SKM-1 treated with dmso at 0.1 percent for 144 hours (cell line): Measurements from ENCODE around the gene SIRPB2.

Experiments
- DNase-seq: peaks from one replicate; lab custom pipeline; 2025; ENCODE audit not compliant: unreplicated experiment; lab: John Stamatoyannopoulos, UW

SIRPB2 gene

GRCh38 chr20:1472556-1473245, 18.5 kb downstream of the SIRPB2 start:
- peak; percentile 52 for DNase-seq

GRCh38 chr20:1471242-1471641, 20.0 kb downstream of the SIRPB2 start:
- DNase-seq = no peak

- DNase-seq = no peak
Observed at GRCh38 chr20:1469925-1470571, 21.2 kb downstream of the SIRPB2 start.

GRCh38 chr20:1469306-1469905, 21.8 kb downstream of the SIRPB2 start:
- no peak for DNase-seq

GRCh38 chr20:1468117-1468624, 23.0 kb downstream of the SIRPB2 start:
- no peak for DNase-seq

GRCh38 chr20:1467355-1468116, 23.7 kb downstream of the SIRPB2 start:
- peak; percentile 77 for DNase-seq

GRCh38 chr20:1467082-1467354, 24.2 kb downstream of the SIRPB2 start:
- DNase-seq = no peak

GRCh38 chr20:1466211-1467081, 24.8 kb downstream of the SIRPB2 start, which contains the start of gene NSFL1C:
Gene NSFL1C (minus strand): TSS chr20:1466849. CDS start chr20:1466824, 25 bp downstream.
- DNase-seq = peak; percentile 72

- no peak for DNase-seq
Observed at GRCh38 chr20:1465470-1466210, 25.6 kb downstream of the SIRPB2 start.

GRCh38 chr20:1463971-1464570, 27.1 kb downstream of the SIRPB2 start:
- no peak for DNase-seq

GRCh38 chr20:1462834-1463233, 28.4 kb downstream of the SIRPB2 start:
- DNase-seq = no peak

GRCh38 chr20:1462001-1462400, 29.2 kb downstream of the SIRPB2 start:
- no peak for DNase-seq

- DNase-seq = no peak
Observed at GRCh38 chr20:1460275-1460674, 30.9 kb downstream of the SIRPB2 start.

GRCh38 chr20:1457992-1458391, 33.2 kb downstream of the SIRPB2 start:
- no peak for DNase-seq

- no peak for DNase-seq
Observed at GRCh38 chr20:1456300-1456699, 34.9 kb downstream of the SIRPB2 start.

- DNase-seq = no peak
Observed at GRCh38 chr20:1450926-1451491, 40.2 kb downstream of the SIRPB2 start.

- no peak for DNase-seq
Observed at GRCh38 chr20:1449370-1449769, 41.9 kb downstream of the SIRPB2 start.

GRCh38 chr20:1448081-1448620, 43.1 kb downstream of the SIRPB2 start:
- DNase-seq = no peak

- DNase-seq = no peak
Observed at GRCh38 chr20:1446536-1446935, 44.7 kb downstream of the SIRPB2 start.
